ENCODE data around the gene CDH26. TPM values are rescaled to one million over a fixed set of nuclear protein-coding genes. Genes with fewer than 3 reads are reported as not detected.
A peak's percentile ranks its signal among the peaks of the same experiment; 100 is the strongest.

CDH26 gene
- total RNA-seq, 2 experiments from 2014 or later = 0.75 to 1.1 TPM

DNA sequence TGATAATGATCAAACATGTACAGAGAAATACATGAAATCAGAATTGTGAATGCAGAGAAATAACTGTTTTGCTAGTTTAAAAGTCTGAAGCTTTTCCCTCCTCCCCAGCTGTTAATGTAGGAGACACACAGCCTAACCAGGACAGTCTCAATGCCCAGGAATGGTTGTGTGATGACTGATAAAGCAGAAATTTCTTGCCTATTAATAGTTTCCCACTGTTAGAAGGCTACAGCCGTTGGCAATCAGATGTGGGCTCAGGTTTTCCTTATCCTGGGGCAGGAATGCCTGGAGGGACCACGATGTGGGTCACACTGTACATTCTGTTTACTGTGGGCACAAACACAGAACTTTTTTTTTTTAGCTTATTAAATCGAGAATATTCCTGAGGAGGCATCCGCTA lies 20.0 kb upstream of the CDH26 start:
- CTCF ChIA-PET = interaction anchor here (1.3 kb wide), 1 partner anchor 1949 kb away, joined by 3 read pairs; no protein-coding TSS in a partner anchor
- peaks cover 61% of the 10 kb centered on the region for H3K4me1 Mint-ChIP-seq (ENCODE audit: low read depth)

DNA sequence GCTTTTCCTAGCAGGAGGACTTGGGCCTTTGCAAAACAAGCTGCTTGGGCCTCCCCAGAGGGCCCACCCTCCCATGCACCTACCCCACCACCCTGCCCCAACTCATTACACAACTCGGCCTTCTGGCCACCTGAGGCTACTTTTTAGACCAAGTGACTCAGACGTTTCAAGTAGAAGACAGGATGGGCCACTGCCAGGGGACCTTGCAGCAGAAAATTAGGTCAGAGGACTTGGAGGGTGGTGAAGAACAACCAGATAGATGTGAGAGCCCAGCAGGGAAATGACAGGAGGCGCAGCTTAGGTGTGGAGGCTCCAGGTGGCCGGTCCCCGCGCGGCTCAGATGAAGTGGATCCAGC lies 19.5 kb upstream of the CDH26 start:
- Mint-ChIP-seq H3K27ac (peak overlapping the region; percentile 85), H3K4me1 (ENCODE audit: low read depth) (peaks cover 61% of the 10 kb centered on the region), H3K27me3 (no peaks in the 10 kb centered on the region), H3K9me3 (no peaks in the 10 kb centered on the region), H3K4me3 (peak overlapping the region; percentile 89), H3K36me3 (ENCODE audit: low read depth) (peaks cover 32% of the 10 kb centered on the region)
- peaks cover 17% of the 10 kb centered on the region for H3K36me3 ChIP-seq (ENCODE audit: insufficient read depth, low read length)
- ChIA-PET POLR2A (interaction anchor here (3.0 kb wide), 1 partner anchor 11 kb away, joined by 33 read pairs; no protein-coding TSS in a partner anchor), CTCF (interaction anchor here (1.3 kb wide), 1 partner anchor 1949 kb away, joined by 3 read pairs; no protein-coding TSS in a partner anchor)
- intact Hi-C loops (cut with DNase I, micrococcal nuclease) = no loop called here
- DNase-seq (no peak), ATAC-seq (ENCODE audit: poor library complexity) (no peak)
- H3K4me3 ChIP-seq (ENCODE audit: low read length) = no peak overlapping the region
- TF ChIP-seq, protein P1, sequence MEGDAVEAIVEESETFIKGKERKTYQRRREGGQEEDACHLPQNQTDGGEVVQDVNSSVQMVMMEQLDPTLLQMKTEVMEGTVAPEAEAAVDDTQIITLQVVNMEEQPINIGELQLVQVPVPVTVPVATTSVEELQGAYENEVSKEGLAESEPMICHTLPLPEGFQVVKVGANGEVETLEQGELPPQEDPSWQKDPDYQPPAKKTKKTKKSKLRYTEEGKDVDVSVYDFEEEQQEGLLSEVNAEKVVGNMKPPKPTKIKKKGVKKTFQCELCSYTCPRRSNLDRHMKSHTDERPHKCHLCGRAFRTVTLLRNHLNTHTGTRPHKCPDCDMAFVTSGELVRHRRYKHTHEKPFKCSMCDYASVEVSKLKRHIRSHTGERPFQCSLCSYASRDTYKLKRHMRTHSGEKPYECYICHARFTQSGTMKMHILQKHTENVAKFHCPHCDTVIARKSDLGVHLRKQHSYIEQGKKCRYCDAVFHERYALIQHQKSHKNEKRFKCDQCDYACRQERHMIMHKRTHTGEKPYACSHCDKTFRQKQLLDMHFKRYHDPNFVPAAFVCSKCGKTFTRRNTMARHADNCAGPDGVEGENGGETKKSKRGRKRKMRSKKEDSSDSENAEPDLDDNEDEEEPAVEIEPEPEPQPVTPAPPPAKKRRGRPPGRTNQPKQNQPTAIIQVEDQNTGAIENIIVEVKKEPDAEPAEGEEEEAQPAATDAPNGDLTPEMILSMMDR (IDR thresholded peaks at IDR 0.05) = no peak
- H3K4me1 ChIP-seq (ENCODE audit: insufficient read depth, low read length) = peaks cover 30% of the 10 kb centered on the region
- H3K27ac ChIP-seq (ENCODE audit: low read depth in 1 of 2, low read length in 2 of 2) = no peak overlapping the region
- H3K9me3 ChIP-seq (ENCODE audit: control insufficient read depth in 1 of 2, insufficient read depth in 1 of 2, low read length in 2 of 2) = peaks cover 0 to 5% of the 10 kb centered on the region in 2 experiments
- no peaks in the 10 kb centered on the region for H3K27me3 ChIP-seq (ENCODE audit: control insufficient read depth in 1 of 2, insufficient read depth in 2 of 2, low read length in 2 of 2)

More for the DNA sequence above, 20.0 kb upstream of the CDH26 start:
- peaks cover 12% of the 10 kb centered on the region for H3K36me3 ChIP-seq (ENCODE audit: insufficient read depth, low read length)
- ATAC-seq (ENCODE audit: poor library complexity) (no peak), DNase-seq (no peak)
- peak overlapping the region; percentile 89 for H3K4me3 Mint-ChIP-seq
- H3K9me3 ChIP-seq (ENCODE audit: control insufficient read depth in 1 of 2, insufficient read depth in 1 of 2, low read length in 2 of 2) = peaks cover 0 to 5% of the 10 kb centered on the region in 2 experiments
- TF ChIP-seq, protein P1 (IDR thresholded peaks at IDR 0.05) = no peak
- POLR2A ChIA-PET = interaction anchor here (3.0 kb wide), 1 partner anchor 11 kb away, joined by 33 read pairs; no protein-coding TSS in a partner anchor
- no peaks in the 10 kb centered on the region for H3K27me3 ChIP-seq (ENCODE audit: control insufficient read depth in 1 of 2, insufficient read depth in 2 of 2, low read length in 2 of 2)
- H3K4me3 ChIP-seq (ENCODE audit: low read length) = no peak overlapping the region
- no peaks in the 10 kb centered on the region for H3K27me3 Mint-ChIP-seq
- H3K27ac ChIP-seq (ENCODE audit: low read depth in 1 of 2, low read length in 2 of 2) = no peak overlapping the region
- H3K4me1 ChIP-seq (ENCODE audit: insufficient read depth, low read length) = peaks cover 32% of the 10 kb centered on the region
- H3K9me3 Mint-ChIP-seq = no peaks in the 10 kb centered on the region
- peaks cover 31% of the 10 kb centered on the region for H3K36me3 Mint-ChIP-seq (ENCODE audit: low read depth)
- intact Hi-C loops (cut with DNase I, micrococcal nuclease) = no loop called here
- peak overlapping the region; percentile 85 for H3K27ac Mint-ChIP-seq

DNA sequence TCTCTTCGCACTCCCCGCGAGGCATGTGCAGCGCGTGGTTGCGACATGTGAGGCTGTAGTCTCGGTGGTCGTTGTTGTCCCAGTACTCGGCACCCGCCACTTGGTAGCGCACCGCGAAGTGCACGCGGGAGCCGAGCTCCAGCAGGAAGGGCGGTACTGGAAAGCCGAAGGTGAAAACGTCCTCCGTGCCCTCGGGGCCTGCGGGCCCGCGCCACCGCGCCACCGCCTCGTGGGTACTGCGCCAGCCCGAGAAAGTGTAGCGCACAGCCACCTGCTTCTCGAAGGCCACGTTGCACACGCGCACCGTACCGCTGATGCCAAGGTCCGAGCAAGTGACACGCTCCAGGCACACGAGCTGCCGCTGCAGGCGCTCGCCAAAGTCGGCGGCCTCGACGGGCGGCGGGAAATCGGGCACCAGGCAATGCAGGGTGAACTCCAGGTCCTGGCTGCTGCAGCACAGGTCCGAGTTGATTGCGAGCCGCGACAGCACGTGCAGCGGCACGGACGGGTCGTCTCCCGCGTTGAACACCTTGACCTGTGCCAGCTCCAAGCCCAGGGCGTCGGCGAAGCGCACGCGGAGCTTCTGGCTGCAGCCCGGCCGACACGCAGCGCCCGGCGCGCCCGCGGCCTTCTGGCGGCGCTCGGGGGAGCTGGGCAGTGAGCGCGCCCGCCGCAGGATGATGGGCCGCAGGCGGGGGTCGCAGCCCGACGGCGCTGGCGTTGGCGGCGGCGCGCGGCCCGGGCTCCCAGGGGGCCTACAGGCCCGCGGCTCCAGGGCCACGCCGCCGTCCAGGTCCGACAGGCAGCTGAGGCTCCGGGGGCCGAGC lies 19.0 kb upstream of the CDH26 start:
- peak in 3 of 14 experiments; percentile 0 to 48 (median 24) for DNase-seq
- CTCF ChIA-PET = interaction anchor here (1.3 kb wide), 1 partner anchor 1948 kb away, joined by 3 read pairs; no protein-coding TSS in a partner anchor

More for the DNA sequence above, 19.0 kb upstream of the CDH26 start:
- peaks cover 23% of the 10 kb centered on the region for H3K36me3 ChIP-seq (ENCODE audit: insufficient read depth, low read length)
- no peak for ATAC-seq (ENCODE audit: poor library complexity)
- peak overlapping the region; percentile 70 for H3K4me3 ChIP-seq (ENCODE audit: low read length)
- H3K27ac ChIP-seq (ENCODE audit: low read depth in 1 of 2, low read length in 2 of 2) = no peak overlapping the region
- Mint-ChIP-seq H3K36me3 (ENCODE audit: low read depth) (peaks cover 38% of the 10 kb centered on the region), H3K4me3 (peak overlapping the region; percentile 89), H3K4me1 (ENCODE audit: low read depth) (peaks cover 60% of the 10 kb centered on the region), H3K27ac (peak overlapping the region; percentile 99), H3K27me3 (no peaks in the 10 kb centered on the region), H3K9me3 (no peaks in the 10 kb centered on the region)
- TF ChIP-seq, protein P1 (IDR thresholded peaks at IDR 0.05) = no peak
- H3K9me3 ChIP-seq (ENCODE audit: control insufficient read depth in 1 of 2, insufficient read depth in 1 of 2, low read length in 2 of 2) = peaks cover 0 to 5% of the 10 kb centered on the region in 2 experiments
- H3K27me3 ChIP-seq (ENCODE audit: control insufficient read depth in 1 of 2, insufficient read depth in 2 of 2, low read length in 2 of 2) = no peaks in the 10 kb centered on the region
- H3K4me1 ChIP-seq (ENCODE audit: insufficient read depth, low read length) = peaks cover 24% of the 10 kb centered on the region
- intact Hi-C loops (cut with DNase I, micrococcal nuclease) = no loop called here
- POLR2A ChIA-PET = interaction anchor here (0.8 to 3.0 kb wide), 5 partner anchors 10 to 1550 kb away, joined by 3 to 33 read pairs (median 10); partner anchors contain the start of gene VAPB
